ENCODE results near the gene LNX2.

The LNX2 gene

DNA sequence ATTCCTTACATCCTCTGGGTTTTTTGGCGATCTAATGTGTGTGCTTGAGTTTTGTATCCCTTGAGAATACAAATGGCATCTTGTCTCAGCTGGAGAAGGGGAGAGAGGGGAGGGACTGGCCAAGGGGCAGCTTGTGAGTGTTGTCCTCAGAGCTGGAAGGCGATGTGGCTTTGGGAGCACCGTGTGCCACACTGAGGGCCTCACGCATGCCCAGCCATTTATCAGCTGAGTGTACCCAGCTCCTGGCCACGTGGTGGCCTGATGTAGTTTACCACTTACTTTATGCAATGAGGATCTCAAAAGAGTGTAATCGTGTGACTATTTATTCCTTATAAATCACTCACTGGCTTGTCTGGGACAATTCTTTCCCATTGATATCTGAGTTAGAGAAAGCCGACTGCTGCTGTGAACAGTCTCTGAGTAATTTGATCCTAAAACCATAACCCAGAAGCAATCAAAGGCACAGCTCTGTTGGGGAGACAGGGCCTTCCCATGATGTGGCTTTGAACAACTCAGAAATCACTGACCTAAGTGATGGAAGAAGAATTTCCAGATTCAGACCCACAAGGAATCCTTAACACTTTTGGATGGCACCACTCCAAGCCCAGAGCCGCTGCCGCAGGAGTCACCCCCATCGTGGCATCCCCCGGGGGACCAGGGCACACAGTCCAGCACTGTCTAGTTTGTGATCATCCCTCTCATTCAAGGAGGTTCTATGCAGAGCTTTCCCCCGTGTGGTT is 116.0 kb downstream of the LNX2 start:
- DNase-seq (ENCODE audit: low read depth) = no peak

DNA sequence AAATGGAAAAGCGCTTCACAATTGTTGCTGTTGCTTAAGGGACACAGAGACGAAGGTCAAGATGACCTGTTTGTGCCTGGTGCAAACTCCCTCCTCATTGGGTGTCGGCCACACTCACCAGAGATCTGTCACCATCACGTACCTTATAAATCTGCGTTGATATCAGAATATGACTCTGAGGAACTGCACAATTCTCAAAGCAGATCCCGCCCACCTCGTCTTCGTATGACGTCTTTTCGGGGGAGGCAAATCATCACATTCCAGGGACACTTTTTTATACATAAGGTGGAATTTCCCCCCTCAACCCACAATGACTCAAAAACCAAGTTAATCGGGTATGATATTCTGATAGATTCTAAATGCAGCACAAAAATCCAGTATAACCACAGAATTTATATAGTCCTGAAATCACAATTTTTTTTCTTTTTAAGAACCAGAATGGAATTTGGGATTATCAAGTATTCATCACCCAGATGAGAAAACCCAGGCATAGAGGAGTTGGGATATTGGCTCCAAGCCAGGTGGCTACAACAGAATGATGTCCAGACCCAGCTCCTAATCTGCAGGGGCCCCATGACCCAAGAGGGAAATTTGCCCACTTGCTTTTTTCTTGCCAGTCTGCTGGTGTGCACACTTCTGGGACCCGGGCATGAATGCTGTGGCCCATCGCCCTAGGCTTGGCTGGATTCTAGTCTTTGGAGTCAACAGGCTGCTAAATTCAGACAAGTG is 119.4 kb downstream of the LNX2 start:
- DNase-seq (ENCODE audit: low read depth) = no peak

DNA sequence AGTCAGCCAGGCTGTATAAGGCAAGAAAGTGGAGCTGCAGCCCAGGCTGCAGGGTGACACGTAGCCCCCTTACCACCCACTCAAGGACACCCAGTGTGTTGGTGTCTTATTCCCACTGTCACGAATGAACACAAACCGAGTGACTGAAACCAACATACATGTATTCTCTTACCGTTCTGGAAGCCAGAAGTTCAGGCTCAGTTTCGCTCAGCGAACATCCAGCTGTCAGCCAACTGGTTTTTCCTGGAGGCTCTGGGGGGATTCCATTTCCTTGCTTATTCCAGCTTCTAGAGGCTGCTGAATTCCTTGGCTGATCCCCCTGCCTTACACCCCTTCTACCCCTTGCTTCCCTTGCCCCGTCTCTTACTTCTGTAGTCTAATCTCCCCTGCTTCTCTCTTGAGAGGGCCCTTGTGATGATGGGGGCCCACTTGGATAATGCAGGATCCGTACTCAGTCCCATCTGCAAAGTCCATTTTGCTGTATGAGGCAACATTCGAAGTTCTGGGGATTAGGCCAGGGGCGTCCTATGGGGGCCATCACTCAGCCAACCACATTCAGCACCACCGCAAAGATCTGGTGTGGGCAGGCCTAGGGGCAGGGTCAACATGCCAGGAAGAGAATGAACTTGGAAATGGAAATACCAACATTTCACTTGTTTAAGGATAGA is 122.6 kb downstream of the LNX2 start:
- no peak for DNase-seq (ENCODE audit: low read depth)

DNA sequence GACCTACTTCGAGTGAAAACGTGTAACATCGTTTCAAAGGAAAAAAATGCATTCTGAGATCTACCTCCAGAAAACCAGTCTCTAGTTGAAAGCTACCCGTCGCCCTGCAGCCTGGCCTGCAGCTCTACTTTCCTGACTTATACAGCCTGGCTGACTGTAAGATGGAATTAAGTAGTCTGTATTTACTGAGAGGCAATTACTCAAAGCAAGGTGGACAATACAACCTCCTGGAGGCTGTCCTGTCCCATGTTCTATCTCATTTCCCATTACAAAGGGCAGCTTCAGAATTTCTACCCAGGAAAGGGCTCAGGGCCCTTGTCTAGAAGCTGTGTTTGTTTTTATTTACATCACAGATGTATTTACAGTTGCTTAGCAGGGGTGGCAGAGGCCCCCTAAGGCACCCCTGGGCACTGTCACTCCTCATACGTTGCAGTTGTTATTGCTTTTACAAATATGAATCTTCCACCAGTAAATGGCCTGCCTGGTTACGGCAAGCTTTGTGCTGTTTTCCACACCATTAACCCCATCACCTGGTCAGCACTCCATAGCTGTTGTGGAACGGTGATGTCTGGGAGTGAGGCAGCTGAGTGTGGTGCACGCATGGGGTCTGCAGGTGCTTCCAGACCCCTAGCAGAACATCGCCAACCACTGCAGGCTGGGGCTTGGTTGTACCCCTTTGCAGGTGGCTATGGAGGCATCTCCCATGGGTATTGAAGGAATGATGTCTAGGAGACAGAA is 123.6 kb downstream of the LNX2 start:
- DNase-seq (ENCODE audit: low read depth) = no peak

DNA sequence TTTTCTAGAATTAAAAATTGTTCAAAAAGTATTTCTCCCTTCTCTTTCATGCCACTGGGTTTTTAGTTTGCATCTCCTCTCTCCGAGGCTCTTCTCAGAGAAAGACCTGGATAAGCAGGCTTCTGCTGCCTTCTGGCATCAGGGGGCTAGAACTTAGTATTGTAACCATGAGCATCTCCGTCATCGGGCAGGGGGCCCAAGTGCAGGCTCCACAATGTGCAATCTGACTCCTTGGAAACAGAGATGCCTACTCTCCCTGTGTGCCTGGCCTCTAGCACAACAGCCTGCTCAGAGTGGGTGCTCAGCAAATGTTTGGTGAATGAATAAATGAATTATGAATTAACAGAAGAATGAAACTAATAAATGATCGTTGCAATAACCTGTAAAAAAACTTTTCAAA is 124.3 kb downstream of the LNX2 start:
- no peak for DNase-seq (ENCODE audit: low read depth)
